ENCODE data around the gene CUX1. TPM values are rescaled to one million over a fixed set of nuclear protein-coding genes. Genes with fewer than 3 reads are reported as not detected.
"Not testable (repeated sequence)": the region's sequence is repeated elsewhere in the genome, so short reads cannot be mapped to it uniquely, and the experiment has no call there.

Gene CUX1, protein sequence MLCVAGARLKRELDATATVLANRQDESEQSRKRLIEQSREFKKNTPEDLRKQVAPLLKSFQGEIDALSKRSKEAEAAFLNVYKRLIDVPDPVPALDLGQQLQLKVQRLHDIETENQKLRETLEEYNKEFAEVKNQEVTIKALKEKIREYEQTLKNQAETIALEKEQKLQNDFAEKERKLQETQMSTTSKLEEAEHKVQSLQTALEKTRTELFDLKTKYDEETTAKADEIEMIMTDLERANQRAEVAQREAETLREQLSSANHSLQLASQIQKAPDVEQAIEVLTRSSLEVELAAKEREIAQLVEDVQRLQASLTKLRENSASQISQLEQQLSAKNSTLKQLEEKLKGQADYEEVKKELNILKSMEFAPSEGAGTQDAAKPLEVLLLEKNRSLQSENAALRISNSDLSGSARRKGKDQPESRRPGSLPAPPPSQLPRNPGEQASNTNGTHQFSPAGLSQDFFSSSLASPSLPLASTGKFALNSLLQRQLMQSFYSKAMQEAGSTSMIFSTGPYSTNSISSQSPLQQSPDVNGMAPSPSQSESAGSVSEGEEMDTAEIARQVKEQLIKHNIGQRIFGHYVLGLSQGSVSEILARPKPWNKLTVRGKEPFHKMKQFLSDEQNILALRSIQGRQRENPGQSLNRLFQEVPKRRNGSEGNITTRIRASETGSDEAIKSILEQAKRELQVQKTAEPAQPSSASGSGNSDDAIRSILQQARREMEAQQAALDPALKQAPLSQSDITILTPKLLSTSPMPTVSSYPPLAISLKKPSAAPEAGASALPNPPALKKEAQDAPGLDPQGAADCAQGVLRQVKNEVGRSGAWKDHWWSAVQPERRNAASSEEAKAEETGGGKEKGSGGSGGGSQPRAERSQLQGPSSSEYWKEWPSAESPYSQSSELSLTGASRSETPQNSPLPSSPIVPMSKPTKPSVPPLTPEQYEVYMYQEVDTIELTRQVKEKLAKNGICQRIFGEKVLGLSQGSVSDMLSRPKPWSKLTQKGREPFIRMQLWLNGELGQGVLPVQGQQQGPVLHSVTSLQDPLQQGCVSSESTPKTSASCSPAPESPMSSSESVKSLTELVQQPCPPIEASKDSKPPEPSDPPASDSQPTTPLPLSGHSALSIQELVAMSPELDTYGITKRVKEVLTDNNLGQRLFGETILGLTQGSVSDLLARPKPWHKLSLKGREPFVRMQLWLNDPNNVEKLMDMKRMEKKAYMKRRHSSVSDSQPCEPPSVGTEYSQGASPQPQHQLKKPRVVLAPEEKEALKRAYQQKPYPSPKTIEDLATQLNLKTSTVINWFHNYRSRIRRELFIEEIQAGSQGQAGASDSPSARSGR (N-terminal part only)
- polyA plus RNA-seq (ENCODE audit: insufficient read length): 43.6 TPM

DNA sequence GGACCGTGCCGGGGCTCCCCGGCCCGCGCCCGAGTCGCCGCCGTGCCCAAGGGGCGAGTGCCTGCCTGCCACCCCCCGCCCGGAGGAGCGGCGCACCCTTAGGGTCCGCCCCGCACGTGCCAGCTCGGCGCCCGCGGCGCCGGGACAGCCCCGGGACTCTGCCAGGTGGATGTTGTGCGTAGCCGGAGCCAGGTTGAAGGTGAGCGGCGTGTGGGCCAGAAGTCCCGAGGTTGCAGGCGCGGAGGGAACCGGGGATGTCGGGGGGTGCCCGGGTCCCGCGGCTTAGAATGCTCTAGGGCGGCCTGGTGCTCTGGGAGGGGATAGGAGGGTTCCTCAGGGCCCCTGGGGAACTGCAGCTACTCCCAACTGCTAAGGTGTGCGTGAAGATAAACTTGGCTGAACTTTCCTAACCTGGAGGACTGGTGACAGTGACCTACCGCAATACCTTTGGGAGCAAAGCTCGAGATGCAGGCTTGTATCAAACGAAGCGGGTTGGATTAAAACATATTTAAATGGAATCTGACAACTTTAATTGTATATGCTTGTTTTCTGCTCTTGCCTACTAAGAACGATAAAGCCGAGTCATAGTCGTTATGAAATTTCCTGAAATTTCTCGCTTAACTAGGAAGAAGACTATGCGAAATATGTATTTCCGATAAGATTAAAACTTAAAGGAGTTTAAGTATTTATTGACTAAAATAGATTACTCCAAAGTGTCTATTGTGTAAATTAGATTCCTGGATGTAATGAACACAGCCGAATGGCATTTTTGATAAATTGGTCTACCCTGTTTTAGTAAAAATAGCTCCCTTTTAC is at the start of gene CUX1:
CUX1 (plus strand) TSS at position 156 of the 816 bp plus-strand sequence; CDS start at position 170, 14 bp downstream.
- no peak for DNase-seq

DNA sequence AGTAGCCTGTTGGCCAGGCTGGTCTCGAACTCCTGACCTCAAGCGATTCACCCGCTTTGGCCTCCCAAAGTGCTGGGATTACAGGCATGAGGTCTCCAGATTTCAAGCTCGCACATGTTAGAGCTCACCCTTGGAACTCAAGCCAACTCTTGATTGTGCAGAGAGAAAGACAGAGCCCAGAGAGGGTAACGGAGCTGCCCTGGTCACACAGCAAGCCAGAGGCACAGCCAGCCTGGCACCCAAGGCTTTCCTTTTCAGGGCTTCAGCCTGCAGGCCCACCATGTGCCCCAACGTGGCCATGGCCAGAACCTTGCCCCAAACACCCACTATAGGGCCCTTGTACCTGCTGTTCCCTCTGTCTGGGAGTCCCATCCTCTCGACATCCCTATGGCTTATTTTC is 49.1 kb upstream of the CUX1 start:
- no peak for DNase-seq

DNA sequence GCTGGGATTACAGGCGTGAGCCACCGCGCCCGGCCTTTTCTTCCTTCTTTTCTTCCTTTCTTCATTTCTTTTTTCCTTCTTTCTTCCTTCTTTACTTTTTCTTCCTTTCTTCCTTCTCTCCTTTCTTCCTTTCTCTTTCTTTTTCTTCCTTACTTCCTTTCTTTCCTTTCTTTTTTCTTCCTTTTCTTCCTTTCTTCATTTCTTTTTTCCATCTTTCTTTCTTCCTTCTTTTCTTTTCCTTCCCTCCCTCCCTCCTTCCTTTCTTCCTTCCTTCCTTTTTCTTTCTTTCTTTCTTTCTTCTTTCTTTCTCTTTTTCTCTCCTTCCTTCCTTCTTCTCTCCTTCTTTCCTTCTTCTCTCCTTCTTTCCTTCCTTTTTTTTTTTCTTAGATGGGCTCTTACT is 47.0 kb upstream of the CUX1 start:
- no peak for DNase-seq

DNA sequence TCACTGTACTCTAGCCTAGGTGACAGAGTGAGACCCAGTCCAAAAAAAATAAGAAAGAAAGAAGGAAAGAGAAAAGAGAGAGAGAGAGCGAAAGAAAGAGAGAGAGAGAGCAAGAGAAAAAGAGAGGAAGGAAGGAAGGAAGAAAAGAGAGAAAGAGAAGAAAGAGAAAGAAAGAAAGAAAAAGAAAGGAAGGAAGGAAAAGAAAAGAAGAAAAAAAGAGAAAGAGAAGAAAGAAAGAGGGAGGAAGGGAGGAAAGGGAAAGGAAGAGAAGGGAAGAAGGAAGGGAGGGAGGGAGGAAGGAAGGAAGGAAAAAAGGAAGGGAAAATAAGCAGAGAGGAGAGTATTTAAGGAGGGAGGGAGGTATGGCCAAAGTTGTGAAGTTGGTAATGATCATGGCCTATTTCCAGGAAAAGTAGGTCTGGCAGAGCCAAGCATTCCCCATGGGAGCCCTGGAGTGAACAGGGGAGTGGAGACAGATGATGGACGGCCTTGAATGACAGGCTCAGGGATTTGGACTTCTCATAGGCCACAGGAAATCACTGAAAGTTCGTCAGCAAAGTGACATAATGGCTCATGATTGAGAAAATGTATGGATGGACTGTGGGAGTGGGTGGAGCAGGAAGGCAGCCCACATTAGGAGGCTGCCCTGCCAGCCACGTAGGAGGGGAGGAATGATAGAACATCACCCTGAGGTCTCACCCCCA is 44.8 kb upstream of the CUX1 start:
- no peak for DNase-seq

DNA sequence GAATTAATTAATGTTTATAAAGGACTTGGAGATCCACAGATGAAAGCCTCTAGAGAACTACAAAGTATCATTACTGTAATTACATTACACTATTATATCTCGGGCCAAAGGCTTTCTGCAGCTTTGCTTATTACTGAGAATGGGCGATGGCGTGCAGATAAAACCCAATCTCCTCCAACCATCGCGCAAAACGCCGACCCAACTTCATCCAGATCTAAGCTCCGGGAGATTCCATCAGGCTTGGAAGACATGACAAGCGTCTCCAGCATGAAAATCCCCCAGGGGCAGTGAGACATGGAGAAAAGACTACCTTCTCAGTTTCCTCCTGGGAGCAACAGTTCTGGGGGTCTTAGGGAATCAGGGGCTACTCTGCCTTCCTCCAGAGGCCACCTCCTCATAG is 42.2 kb upstream of the CUX1 start:
- DNase-seq: no peak

DNA sequence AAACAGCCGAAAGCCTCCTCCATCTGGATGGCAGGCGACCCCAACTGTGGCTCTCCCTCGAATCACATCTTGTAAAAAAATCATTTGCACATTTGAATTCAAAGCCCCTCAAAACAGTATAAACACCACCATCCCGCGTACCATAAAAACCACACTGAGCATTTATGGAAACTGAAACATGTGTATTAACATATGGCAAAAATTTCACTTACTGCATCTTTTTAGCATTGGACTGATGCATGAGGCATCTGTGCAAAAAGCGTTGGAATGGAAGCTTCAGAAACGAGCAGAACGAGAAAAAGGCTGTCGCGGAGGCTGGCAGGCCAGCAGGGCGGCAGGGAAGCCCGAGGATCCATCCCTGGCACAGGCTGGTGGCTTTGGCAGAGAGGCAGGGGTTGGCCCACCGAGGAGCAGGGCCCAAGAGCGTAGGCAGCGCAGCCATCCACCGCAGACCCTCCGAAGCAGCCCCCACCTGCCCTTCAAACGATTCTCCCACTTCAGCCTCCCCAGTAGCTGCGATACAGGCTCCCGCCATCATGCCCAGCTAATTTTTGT is 39.3 kb upstream of the CUX1 start:
- DNase-seq: no peak

DNA sequence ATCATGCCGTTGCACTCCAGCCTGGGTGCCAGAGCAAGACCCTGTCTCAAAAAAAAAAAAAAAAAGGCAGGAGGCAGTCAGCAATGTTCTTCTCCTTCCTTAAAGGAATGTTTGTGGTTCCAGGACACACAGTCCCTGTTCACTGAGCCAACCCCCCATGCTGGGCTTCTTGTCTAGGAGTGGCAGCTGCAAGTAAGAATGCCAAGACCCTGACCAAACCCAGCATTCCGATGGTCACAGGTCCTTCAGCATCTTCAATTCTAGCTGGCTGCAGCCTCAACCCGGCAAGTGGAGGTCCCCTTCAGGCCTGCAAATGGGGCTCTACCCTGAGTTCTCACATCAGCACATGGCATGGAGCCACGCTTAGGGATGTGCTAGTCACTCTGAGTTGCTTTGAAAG is 38.2 kb upstream of the CUX1 start:
- no peak for DNase-seq

DNA sequence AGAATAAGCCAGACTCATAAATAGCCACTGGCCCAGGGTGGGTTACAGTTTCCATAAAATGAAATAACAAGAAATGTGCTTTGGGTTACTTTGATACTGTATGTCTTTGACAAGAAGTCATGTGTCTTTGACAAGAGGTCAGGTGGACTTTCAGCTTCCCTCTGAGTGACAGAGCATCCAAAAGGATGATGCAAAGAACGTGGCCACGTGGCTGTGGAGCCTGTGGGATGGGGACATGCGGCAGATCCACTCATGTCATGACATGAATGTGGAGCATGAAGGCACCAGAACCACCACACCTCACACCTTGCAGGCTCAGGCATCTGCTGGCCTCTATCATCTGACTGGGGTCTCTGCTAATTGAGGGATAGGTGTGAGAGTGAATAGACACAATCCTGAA is 37.1 kb upstream of the CUX1 start:
- no peak for DNase-seq

DNA sequence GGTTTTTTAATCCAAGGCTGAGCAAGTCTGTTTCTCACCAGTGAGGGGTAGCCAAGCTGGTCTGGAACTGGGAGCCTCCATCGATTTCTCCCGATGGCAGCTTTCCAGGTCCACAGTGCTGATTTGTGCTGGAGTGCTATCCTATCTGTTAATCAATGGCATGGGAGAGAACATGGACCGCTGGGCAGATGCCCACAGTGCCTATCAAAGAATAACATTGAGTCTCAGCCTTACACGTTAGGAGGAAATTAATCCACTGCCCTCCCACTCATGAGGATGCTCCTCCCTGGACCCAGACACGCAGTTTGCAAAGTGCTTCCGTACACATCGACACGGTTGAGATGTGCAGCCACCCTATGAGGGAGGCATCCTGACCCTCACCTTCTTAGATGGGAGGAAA is 36.0 kb upstream of the CUX1 start:
- DNase-seq: no peak

DNA sequence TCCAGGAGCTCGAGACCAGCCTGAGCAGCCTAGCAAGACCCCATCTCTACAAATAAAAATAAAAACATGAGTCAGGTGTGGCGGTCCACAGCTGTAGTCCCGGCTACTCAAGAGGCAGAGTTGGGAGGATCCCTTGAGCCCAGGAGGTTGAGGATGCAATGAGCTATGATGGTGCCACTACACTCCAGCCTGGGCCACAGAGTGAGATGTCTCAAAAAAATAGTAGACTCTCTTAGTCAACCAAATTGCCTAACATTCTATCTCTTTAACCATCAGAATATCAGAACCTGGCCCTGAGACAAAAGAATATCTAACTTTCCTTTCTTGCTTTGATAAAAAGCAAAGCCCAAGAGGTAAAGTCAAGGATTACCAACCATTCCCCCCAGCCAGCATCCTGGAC is 35.0 kb upstream of the CUX1 start:
- DNase-seq: no peak

DNA sequence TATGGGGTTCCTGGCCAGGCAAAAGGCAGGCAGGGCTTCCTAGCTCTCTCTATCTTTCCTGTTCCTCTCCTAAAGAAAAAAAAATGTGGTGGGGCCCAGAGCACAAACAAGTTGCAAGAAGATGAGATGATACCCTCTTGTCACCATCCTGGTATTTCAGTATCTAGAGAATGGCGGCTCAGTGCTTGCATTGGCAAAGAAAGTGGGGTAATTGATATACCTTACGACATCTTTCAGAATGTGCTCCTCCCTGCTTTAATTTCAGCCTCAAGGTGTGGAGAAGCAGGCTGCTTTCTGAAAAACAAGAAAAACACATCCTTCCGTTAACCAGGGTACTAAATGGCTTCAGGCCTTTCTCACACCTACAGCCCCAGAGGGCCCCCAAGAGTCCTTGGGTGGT is 34.5 kb upstream of the CUX1 start:
- DNase-seq: no peak

DNA sequence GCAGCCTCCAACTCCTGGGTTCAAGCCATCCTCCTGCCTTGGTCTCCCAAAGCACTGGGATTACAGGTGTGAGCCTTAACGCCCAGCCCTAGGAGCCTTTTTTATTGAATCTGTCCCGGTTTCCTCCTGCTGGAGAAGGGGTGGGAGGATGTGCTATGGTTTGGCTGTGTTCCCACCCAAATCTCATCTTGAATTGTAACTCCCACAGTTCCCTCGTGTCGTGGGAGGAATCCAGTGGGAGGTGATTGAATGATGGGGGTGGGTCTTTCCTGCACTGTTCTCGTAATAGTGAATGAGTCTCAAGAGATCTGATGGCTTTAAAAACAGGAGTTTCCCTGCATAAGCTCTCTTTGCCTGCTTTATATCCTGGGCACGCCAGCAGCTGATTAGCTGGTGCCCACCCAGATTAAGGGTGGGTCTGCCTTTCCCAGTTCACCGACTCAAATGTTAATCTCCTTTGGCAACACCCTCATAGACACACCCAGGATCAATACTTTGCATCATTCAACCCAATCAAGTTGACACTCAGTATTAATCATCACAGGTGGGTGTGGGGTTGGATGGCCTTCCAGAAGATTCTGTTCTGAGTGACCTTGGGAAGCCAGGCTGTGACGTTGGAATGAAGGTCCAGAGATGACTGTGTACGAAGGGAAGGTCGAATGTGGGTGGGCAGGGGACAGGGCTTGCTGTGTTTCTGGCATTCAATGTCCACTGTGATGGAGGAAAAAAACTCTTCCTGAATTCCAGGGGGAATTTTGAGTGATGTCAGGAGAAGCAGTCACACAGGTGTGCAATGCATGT is 33.8 kb upstream of the CUX1 start:
- DNase-seq: no peak

DNA sequence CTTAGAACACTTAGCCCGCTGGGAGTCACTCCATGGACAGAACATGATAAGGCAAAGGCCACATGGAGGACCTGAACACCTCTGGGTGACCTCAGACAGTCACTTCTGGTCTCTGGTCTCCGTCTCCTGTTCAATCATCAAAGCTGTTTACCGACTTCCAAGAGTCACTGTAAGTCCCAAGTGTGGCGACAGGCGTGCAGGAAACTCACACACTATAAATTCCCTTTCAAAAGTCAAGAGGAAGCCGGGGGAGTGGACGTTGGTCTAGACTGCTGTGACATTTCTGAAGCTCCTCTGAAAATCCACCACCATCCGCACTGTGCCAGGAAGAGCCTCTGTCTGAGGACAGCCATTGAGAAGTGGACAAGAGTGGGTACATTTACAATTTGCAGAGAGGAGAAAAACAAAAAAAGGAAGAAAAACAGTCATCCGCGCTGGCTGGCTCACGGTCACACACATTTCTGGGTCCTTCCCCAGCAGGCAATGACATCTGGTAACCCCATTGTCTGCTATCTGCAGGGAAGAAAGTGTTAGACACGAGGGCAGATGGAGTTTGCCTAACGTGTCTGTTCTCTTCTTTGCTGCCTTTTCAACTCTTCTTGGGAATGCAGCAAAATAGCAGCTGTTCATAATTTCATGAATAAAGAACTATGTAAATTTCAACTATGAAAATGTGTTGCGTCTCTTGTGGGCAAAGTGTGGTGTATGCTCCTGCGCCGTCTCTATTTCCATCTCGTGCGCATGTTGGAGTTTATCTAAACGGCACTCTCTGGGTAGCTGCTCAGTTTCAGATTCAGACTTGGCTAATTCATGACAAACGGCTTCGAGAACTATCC is 32.9 kb upstream of the CUX1 start:
- DNase-seq: peak; percentile 17

DNA sequence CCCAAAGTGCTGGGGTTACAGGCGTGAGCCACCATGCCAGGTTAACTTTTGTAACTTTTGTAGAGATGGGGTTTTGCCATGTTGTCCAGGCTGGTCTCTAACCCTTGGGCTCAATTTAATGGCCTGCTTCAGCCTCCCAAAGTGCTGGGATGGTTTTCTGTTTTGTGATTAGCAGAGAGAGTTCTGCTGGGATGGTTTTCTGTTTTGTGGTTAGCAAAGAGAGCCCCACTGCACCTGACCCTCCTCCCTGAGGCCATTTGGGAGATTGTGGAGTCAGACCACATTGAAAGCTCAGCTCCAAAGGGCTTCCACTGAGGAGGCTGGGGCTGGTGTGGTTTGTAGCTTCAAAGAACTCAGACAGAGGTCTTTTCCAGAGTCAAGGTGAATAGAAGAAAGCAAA is 29.6 kb upstream of the CUX1 start:
- no peak for DNase-seq

DNA sequence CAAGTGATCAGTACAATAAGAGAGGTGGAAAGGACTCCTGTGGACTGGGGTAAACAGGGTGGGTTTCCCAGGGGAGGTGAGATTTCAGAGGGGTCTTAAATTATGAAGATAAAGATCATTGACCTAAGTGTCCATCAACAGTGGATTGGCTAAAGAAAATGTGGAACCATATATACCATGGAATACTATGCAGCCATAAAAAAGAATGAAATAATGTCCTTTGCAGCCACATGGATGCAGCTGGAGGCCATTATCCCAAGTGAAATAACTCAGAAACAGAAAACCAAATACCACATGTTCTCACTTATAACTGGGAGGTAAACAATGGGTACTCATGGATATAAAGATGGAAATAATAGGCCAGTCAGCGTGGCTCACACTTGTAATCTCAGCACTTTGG is 28.9 kb upstream of the CUX1 start:
- DNase-seq: no peak

DNA sequence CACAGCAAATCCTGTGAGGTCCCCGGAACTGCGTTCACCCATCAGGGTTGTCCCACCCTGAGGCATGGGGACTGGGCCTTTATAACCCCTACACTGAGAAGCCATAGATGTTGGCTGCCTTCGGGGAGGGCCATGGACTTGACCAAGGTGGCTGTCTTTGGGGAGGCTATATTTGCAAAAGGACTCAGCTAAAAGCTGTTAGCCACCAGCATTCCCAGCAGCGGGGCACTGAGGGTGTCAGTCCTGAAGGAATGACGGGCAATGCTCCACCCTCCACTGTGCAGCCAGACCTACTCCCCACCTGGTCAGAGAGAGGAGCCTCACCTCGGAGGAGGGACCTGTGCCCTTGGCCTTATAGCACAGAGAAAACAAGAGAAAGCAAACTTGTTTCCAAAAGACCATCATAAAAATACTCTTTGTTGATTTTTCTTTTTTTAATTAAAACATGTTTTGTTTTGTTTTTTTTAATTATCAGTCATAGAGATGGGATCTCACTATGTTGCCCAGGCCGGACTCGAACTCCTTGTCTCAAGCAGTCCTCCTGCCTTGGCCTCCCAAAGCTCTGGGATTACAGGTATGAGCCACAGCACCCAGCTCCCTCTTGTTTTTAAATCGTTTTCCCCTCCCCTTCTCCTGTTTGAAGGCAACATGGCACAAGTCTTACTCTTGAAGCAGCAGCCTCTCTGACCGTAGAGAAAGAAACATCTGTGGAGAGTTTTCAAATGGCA is 26.7 kb upstream of the CUX1 start:
- DNase-seq: no peak

DNA sequence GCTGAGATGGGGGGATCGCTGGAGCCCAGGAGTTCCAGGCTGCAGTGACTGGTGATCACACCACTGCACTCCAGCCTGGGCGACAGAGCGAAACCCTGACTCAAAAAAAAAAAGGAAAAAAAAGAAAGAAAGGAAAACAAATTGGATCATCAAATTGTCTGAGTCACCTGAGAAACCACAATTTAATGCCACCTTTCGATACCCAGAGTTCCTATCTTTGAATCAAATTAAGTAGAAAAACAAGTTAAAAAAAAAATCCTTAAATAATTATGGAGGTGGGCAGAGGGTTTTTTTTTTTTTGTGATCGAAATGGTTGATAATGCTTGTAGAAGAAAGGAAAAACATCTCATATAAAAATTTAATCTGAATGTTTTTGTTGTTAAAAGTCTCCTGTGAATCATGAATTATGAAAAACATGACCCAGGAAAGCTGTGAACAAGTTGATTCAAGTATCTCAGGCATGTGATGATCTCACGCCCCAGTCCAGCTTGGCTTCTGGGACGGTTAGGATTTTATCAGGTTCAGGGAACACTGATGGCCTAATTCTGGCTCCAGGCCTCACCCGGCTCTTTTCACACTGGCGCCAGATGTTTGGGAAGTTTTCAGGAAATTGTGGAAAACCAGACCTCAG is 25.3 kb upstream of the CUX1 start:
- peak; percentile 42 for DNase-seq

DNA sequence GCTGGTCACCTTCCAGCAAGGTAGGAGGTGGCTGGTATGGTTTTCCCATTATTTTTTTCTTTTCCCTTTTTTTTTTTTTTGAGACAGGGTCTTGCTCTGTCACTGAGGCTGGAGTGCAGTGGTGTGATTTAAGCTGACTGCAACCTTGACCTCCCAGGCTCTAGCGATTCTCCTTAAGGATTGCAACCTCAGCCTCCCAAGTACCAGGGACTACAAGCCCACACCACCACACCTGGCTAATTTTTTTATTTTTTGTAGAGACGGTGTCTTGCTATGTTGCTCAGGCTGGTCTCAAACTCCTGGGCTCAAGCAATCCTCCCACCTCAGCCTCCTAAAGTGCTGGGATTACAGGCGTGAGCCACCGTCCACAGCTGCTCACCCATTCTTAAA is 24.7 kb upstream of the CUX1 start:
- DNase-seq: not testable (repeated sequence)
